ENCODE data around the gene GNAT3.
A peak's percentile ranks its signal among the peaks of the same experiment; 100 is the strongest.

GNAT3 gene

DNA sequence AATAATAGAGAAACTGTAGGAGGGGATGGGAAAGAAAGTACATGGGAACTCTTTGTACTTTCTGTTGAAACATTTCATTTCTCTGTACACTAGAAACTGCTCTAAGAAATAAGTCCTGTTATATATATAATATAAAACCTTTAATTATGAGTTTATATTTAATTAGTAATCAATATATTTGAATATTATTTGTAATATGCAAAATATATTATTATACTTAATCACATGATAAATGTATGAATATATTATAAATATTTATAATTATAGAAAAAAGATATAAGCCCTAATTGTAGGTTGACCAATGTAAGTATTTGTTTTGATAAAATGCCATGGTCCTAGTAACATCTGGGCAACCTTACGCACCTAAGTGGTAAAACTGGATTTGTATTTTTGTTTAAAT, 51.0 kb downstream of the GNAT3 start:
- DNase-seq: no peak

DNA sequence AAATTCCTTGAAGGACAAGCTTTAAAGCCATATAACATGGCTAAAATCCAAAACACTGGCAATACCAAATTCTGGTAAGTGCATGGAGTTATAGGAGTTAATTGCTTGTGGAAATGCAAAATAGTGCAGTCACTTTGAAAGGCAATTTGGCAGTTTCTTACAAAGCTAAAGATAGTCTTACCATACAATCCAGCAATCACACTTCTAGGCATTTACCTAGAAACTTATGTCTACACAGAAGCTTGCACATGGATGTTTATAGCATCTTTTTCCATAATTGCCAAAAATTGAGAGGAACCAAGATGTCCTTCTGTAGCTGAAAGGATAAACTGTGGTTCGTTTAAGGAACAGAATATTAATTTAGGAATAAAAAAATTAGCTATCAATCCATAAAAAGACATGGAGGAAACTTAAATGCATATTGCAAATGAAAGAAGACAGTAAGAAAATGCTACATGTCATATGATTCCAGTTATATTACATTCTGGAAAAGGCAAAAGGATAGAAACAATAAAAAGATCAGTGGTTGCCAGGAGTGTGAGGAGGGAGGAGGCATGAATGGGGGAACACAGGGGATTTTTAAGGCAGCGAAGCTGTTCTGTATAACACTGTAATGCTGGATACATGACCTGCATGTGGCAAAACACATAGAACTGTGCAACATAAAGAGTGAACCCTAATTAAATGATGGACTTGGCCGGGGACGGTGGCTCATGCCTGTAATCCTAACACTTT, 51.9 kb downstream of the GNAT3 start:
- DNase-seq: no peak

- DNase-seq: no peak
Observed at GRCh38 chr7:80458822-80459725, 52.8 kb downstream of the GNAT3 start.

DNA sequence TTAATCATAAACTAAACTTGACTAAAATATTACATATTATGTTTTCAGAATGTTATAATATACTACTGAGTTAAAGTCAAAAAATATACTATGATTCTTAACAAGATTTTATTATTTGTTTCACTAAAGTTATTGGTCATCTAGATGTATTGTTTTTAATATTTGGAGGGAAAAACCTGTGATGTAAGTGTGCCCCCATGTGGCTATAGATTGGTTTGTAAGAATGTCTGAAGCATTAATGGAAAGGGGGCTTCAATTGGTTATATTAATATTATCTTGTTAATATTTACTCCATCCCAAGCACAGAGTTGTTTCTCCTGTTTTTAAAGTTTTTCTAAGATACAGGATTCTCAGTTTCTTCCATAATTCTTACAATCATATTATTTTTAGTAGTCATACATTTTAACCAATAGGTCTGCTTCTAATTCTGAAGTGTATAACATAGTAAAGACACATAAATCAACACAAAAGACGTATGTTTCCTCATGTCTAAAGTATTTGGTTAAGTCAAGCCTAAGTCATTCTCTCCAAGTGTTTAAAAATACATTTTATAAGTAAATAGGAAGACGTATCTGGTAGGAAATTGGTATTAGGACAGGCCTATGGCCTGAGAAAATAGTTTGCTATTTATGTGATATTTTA, 58.0 kb downstream of the GNAT3 start:
- no peak for DNase-seq

DNA sequence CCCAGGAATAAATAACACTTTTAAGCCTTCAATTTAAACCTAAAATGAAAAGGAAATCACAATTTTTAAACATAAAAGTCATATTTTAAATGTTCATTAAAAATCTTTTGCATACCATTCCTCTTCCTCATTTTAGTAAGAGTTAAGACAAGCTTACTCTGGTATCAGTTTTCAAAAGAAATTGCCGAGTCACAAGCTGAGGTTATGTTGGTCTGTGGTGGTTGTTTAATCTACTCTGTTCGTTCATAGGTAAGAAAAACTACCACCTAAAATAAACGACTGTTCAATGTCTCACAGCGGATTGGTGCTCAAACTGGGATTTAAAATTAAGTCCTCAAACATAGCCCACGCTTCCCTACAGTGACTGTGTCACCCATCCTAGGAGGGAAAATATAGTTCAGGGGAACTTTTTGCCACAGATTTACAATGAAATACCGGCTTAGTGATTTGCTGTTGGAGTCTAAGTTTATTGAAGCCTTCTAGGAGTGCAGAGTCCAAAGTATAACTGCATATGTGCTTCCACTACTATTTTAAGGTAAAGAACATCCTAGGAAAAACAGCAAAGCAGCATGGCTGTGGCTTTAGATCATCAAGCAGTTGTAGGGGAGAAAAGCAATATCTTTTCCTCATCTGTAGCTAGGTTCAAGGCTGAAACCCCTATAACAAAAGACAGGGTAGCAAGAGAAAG, 61.1 kb downstream of the GNAT3 start:
- no peak for DNase-seq

- DNase-seq: no peak
Observed at GRCh38 chr7:80449836-80450235, 62.0 kb downstream of the GNAT3 start.

DNA sequence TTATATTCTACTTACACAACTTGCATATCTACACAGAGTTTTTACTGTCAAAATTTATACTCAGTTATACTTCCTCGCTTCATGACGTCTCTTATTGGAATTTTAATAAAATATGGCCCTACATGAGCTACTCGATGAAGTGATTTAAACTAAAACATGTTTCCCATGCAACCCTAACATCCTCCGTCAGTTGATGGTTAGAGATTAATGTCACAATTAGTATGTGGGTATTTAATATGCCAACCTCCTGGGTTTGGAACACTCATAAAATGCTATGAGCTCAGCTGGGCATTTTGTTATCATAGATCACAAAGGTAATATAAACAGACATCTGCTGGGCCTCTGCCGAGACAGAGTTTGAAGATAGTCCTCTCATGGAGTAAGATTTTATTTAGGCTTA, 66.5 kb downstream of the GNAT3 start:
- DNase-seq: no peak

GRCh38 chr7:80444811-80445210, 67.1 kb downstream of the GNAT3 start:
- no peak for DNase-seq

DNA sequence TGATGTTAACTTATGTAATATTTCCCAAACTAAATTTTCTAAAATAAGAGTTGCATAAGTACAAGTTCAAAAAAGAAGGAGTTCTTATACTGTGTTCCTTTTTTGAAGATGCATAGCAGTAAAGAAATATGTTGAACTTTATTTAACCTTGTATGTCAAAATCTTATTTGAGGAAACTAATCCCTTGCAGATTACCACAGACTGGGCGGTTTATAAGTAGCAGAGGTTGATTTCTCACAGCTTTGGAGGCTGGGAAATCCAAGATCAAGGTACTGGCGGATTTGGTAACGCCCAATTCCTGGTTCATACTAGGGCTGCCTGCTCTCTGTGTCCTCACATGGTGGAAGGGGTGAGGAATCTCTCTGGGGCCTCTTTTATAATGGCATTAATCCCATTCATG, 68.5 kb downstream of the GNAT3 start:
- DNase-seq: peak in 1 of 2 donors; percentile 23

- no peak for DNase-seq
Observed at GRCh38 chr7:80440883-80441282, 71.0 kb downstream of the GNAT3 start.

- DNase-seq: no peak
Observed at GRCh38 chr7:80439894-80440821, 71.7 kb downstream of the GNAT3 start.

DNA sequence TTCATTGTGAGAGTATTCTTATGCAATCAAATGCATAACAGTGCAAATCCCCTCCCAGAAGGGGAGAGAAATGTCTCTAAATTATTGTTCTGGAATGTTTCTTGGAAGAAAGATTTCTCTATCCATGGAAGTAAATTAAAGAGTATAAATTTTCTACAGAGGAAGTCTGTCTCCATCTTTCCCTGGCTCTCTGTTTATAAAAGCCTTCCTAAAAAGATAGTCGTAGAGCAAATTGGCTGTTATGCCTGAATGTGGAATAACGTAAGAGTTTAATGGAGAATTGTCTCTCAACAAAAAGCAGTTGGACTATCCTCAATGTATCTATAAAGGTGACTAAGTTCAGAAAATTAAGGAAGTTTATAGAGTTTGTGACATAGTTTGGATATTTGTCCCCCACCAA, 76.3 kb downstream of the GNAT3 start:
- DNase-seq: no peak

- no peak for DNase-seq
Observed at GRCh38 chr7:80434047-80434446, 77.8 kb downstream of the GNAT3 start.

- DNase-seq: no peak
Observed at GRCh38 chr7:80432166-80432565, 79.7 kb downstream of the GNAT3 start.

DNA sequence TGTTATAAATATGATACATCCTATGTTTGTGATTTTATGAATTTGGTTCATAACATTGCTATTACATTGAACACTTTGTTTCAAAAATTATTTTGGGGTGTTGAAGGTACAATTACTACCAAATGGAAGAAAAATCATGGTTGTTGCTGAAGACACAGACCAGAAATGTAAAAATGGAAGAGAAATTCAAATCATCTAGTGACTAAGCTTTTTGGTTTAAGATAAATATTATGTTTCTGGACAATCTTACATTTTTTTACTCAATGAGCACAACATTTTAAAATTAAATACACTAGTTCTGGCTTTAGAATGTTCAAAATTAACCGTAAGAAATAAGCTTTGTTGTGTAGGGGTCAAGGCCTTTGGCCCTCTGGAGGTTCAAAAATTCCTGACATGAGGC, 82.7 kb downstream of the GNAT3 start:
- no peak for DNase-seq

DNA sequence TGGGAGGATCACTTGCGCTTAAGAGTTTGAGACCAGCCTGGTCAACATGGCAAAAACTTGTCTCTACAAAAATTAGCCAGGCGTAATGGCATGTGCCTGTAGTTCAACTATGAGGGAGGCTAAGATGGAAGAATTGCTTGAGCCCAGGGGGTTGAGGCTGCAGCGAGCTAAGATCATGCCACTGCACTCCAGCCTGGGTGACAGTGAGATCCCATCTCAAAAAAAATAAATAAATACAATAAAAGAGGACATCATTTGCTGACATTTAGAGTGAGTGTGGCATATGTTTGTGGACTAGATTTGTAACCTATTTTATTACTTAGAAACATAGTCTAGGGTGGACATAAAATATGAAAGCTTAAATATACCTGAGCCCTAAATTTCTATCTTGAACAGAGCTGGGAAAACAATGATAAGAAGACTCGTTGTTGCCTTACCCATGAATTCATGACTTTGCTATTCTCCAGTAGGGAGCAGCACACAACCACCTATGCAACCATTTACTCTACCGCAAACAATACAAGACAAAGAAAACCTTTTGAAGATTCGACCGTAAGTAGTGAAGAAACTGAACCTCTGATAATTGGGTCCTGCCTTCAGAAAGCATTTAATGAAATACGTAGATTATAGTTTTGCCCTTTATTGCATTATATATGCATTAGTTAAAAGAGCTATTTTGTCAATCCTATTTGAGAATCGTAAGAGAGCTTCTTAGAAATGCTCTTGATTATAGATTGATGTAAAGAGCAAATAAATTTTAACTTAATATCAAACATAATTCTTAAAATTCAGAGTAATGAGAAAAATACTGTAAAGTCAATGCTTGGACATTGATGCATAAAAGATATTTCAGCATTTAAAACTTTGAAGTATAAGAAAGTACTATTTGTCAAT, 83.5 kb downstream of the GNAT3 start:
- DNase-seq: no peak

DNA sequence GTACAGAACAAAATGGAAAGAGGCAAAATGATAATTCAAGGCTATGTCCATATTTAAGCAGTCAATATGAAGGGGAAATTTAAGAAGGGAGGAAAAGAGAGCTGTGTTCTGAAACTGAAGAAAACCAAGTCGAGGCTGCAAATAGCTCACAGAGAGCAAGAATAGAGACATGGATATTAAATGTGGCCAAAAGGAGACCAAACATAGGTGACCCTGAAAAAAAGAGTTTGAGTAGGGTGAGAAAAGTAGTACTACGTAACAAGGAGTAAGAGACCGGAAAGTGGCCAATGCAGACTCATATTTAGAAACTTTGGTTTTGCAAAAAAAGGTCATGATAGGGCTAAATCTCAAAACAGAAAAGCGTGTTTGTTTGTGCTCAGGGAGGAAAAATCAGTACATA, 84.6 kb downstream of the GNAT3 start:
- DNase-seq: no peak

DNA sequence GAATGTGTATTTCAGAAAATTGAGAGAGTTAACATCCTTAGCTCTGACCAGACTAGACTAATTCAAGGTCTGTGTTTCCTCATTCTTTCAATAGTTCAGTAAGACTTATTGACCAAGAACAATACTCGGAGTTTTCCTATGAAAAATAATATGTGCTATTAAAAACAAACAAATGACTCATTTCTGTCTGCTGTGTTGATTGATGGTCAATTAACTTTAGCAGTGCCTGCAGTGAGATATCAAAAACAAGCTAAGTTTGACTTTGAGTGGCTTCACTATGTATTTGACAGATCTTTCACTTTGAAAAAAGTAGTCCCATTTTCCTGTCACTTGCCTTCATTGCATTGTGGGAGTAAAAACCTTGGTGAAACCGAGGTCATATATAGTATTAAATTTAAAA, 91.0 kb downstream of the GNAT3 start:
- DNase-seq: no peak

- DNase-seq: no peak
Observed at GRCh38 chr7:80417211-80417793, 94.6 kb downstream of the GNAT3 start.

- no peak for DNase-seq
Observed at GRCh38 chr7:80415522-80415921, 96.3 kb downstream of the GNAT3 start.

GRCh38 chr7:80415114-80415513, 96.8 kb downstream of the GNAT3 start:
- no peak for DNase-seq

All from CD4-positive, alpha-beta T cell treated with Interleukin-1 beta for 1 hour (primary cell).